ENCODE results near the gene BOLA3. TPM values are rescaled to one million over a fixed set of nuclear protein-coding genes. Genes with fewer than 3 reads are reported as not detected.

Gene BOLA3
- polyA plus RNA-seq, 1 donor from 2014 or later, result 89.1 TPM

DNA sequence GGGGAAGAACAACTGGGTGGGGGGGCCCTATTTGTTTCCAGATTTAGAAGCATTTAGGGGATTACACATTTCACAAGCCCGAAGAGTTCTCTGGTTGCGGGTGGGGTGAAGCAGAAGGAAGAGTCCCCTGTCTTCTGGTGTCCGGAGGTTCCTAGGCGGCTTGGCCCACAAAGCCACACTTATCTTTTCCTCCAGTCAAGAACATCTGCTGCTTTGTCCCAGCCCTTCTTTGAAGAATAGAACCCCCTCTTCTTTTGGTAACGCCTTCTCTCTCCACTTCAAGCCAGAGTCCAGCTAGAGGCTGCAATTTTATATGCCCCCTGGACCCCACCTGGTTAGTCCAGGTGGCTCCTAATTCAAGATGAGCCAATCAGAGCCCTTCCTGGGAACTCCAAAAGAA lies 15.8 kb downstream of the BOLA3 start:
- Histone ChIP-seq H3K27ac (ENCODE audit: low read length) (no peak overlapping the region), H4K20me1 (ENCODE audit: insufficient read depth) (no peaks in the 10 kb centered on the region), H3K4me3 (ENCODE audit: low read length) (no peak overlapping the region), H3K27me3 (ENCODE audit: insufficient read depth, low read depth, low read length) (no peaks in the 10 kb centered on the region), H3K36me3 (ENCODE audit: insufficient read depth, low read length) (no peaks in the 10 kb centered on the region), H3K4me2 (ENCODE audit: low read length) (no peak overlapping the region), H3F3A (ENCODE audit: insufficient read depth, low read length, poor library complexity, severe bottlenecking) (no peaks in the 10 kb centered on the region), H2AFZ (ENCODE audit: low read depth, low read length) (no peak overlapping the region), H3K9me3 (ENCODE audit: low read length) (no peaks in the 10 kb centered on the region), H3K9me2 (ENCODE audit: insufficient read depth, low read length) (no peaks in the 10 kb centered on the region), H3K9ac (ENCODE audit: low read length) (no peak overlapping the region), H3K79me2 (replicated peaks; ENCODE audit: insufficient read depth, low read length) (no peaks in the 10 kb centered on the region)
- TF ChIP-seq, protein P1, sequence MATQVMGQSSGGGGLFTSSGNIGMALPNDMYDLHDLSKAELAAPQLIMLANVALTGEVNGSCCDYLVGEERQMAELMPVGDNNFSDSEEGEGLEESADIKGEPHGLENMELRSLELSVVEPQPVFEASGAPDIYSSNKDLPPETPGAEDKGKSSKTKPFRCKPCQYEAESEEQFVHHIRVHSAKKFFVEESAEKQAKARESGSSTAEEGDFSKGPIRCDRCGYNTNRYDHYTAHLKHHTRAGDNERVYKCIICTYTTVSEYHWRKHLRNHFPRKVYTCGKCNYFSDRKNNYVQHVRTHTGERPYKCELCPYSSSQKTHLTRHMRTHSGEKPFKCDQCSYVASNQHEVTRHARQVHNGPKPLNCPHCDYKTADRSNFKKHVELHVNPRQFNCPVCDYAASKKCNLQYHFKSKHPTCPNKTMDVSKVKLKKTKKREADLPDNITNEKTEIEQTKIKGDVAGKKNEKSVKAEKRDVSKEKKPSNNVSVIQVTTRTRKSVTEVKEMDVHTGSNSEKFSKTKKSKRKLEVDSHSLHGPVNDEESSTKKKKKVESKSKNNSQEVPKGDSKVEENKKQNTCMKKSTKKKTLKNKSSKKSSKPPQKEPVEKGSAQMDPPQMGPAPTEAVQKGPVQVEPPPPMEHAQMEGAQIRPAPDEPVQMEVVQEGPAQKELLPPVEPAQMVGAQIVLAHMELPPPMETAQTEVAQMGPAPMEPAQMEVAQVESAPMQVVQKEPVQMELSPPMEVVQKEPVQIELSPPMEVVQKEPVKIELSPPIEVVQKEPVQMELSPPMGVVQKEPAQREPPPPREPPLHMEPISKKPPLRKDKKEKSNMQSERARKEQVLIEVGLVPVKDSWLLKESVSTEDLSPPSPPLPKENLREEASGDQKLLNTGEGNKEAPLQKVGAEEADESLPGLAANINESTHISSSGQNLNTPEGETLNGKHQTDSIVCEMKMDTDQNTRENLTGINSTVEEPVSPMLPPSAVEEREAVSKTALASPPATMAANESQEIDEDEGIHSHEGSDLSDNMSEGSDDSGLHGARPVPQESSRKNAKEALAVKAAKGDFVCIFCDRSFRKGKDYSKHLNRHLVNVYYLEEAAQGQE (IDR thresholded peaks at IDR 0.05; ENCODE audit: borderline replicate concordance), result no peak
- TF ChIP-seq SMC3 (conservative IDR thresholded peaks at IDR 0.05; ENCODE audit: poor library complexity) (no peak), EP300 (conservative IDR thresholded peaks at IDR 0.05; ENCODE audit: poor library complexity, severe bottlenecking) (no peak), MXI1 (conservative IDR thresholded peaks at IDR 0.05; ENCODE audit: poor library complexity, severe bottlenecking) (no peak), TAF1 (IDR thresholded peaks at IDR 0.05; ENCODE audit: low read depth) (no peak), EZH2 (IDR thresholded peaks at IDR 0.05; ENCODE audit: borderline replicate concordance, insufficient read depth, low read length, poor library complexity, severe bottlenecking) (no peak), POLR2AphosphoS5 (IDR thresholded peaks at IDR 0.05) (no peak), RAD21 (conservative IDR thresholded peaks at IDR 0.05) (no peak)
- TF ChIP-seq, protein P2, sequence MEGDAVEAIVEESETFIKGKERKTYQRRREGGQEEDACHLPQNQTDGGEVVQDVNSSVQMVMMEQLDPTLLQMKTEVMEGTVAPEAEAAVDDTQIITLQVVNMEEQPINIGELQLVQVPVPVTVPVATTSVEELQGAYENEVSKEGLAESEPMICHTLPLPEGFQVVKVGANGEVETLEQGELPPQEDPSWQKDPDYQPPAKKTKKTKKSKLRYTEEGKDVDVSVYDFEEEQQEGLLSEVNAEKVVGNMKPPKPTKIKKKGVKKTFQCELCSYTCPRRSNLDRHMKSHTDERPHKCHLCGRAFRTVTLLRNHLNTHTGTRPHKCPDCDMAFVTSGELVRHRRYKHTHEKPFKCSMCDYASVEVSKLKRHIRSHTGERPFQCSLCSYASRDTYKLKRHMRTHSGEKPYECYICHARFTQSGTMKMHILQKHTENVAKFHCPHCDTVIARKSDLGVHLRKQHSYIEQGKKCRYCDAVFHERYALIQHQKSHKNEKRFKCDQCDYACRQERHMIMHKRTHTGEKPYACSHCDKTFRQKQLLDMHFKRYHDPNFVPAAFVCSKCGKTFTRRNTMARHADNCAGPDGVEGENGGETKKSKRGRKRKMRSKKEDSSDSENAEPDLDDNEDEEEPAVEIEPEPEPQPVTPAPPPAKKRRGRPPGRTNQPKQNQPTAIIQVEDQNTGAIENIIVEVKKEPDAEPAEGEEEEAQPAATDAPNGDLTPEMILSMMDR (IDR thresholded peaks at IDR 0.05; ENCODE audit: poor library complexity, severe bottlenecking), result no peak

DNA sequence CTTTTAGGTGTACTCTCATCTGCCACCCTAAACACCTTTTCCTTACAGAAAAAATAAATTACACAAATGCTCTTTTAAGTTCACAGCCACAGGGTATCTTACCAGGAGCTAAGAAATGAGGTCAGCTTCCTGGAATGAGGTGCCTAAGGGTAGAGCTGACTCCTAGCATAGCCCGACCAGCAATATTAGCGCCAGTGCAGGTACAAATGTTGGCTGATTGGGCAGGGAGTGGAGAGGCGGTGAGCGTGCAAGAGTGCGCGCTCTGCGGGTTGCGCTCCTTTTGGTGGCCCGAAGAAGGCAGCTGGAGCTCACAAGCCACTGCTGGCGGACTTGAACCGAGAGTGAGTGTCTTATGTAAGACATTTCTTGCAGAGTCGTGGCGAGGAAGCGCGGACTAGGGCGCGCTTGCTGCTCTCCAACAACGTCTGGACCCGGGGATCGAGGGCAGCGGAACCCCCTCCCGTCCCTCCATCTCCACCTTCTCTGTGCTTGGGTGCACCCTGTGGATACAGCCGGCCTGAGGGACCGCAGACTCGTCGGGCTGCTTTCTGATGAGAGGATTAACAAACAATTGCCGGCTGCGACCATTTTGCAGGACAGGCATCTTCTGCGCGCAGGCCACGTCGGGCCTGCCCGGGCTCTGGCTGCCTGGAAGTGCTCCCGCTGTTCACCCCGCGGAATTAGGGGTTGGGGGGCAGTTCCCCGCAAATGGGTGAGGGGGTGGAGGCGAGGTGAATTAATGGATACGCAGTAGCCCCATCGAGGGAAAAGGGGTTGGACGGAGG lies 17.3 kb downstream of the BOLA3 start:
- TF ChIP-seq MXI1 (conservative IDR thresholded peaks at IDR 0.05; ENCODE audit: poor library complexity, severe bottlenecking) (no peak), EZH2 (IDR thresholded peaks at IDR 0.05; ENCODE audit: borderline replicate concordance, insufficient read depth, low read length, poor library complexity, severe bottlenecking) (no peak), EP300 (conservative IDR thresholded peaks at IDR 0.05; ENCODE audit: poor library complexity, severe bottlenecking) (no peak), POLR2AphosphoS5 (IDR thresholded peaks at IDR 0.05) (no peak), RAD21 (conservative IDR thresholded peaks at IDR 0.05) (no peak), TAF1 (IDR thresholded peaks at IDR 0.05; ENCODE audit: low read depth) (no peak), SMC3 (conservative IDR thresholded peaks at IDR 0.05; ENCODE audit: poor library complexity) (no peak)
- TF ChIP-seq, protein P1 (IDR thresholded peaks at IDR 0.05; ENCODE audit: borderline replicate concordance), result no peak
- TF ChIP-seq, protein P2 (IDR thresholded peaks at IDR 0.05; ENCODE audit: poor library complexity, severe bottlenecking), result no peak
- no peak overlapping the region for H3K4me2 ChIP-seq (ENCODE audit: low read length)
- no peak overlapping the region for H3K9ac ChIP-seq (ENCODE audit: low read length)
- no peaks in the 10 kb centered on the region for H3K27me3 ChIP-seq (ENCODE audit: insufficient read depth, low read depth, low read length)
- H3K9me3 ChIP-seq (ENCODE audit: low read length), result no peaks in the 10 kb centered on the region
- H4K20me1 ChIP-seq (ENCODE audit: insufficient read depth), result no peaks in the 10 kb centered on the region
- H2AFZ ChIP-seq (ENCODE audit: low read depth, low read length), result no peak overlapping the region
- H3K79me2 ChIP-seq (replicated peaks; ENCODE audit: insufficient read depth, low read length), result no peaks in the 10 kb centered on the region
- H3K36me3 ChIP-seq (ENCODE audit: insufficient read depth, low read length), result no peaks in the 10 kb centered on the region
- no peaks in the 10 kb centered on the region for H3F3A ChIP-seq (ENCODE audit: insufficient read depth, low read length, poor library complexity, severe bottlenecking)
- no peak overlapping the region for H3K4me3 ChIP-seq (ENCODE audit: low read length)
- H3K27ac ChIP-seq (ENCODE audit: low read length), result no peak overlapping the region
- no peaks in the 10 kb centered on the region for H3K9me2 ChIP-seq (ENCODE audit: insufficient read depth, low read length)
